NCI-H128 (cell line): Measurements from ENCODE around the gene UGT1A3.

Experiments used
- DNase-seq: peaks from one replicate; lab custom pipeline; 2025; ENCODE audit not compliant: unreplicated experiment; lab: John Stamatoyannopoulos, UW

The UGT1A3 gene

GRCh38 chr2:233756429-233757081, 27.7 kb downstream of the UGT1A3 start:
- DNase-seq, result no peak

GRCh38 chr2:233758141-233758540, 29.3 kb downstream of the UGT1A3 start:
- DNase-seq, result no peak

- DNase-seq, result no peak
Measured at GRCh38 chr2:233758849-233759248, 30.0 kb downstream of the UGT1A3 start.

- no peak for DNase-seq
Measured at GRCh38 chr2:233760043-233760442, 31.2 kb downstream of the UGT1A3 start, which contains the start of gene UGT1A1. Gene UGT1A1 (plus strand): TSS chr2:233760270. CDS start chr2:233760288, 18 bp downstream.

GRCh38 chr2:233761040-233761769, 32.4 kb downstream of the UGT1A3 start:
- no peak for DNase-seq

- DNase-seq, result no peak
Measured at GRCh38 chr2:233764264-233764663, 35.4 kb downstream of the UGT1A3 start.

GRCh38 chr2:233764761-233765160, 35.9 kb downstream of the UGT1A3 start:
- DNase-seq, result no peak

GRCh38 chr2:233766416-233766815, 37.6 kb downstream of the UGT1A3 start:
- no peak for DNase-seq

GRCh38 chr2:233768076-233768475, 39.2 kb downstream of the UGT1A3 start:
- no peak for DNase-seq

- DNase-seq, result no peak
Measured at GRCh38 chr2:233769260-233769659, 40.4 kb downstream of the UGT1A3 start.

GRCh38 chr2:233772153-233772552, 43.3 kb downstream of the UGT1A3 start:
- no peak for DNase-seq

GRCh38 chr2:233772583-233772982, 43.7 kb downstream of the UGT1A3 start:
- no peak for DNase-seq

- DNase-seq, result no peak
Measured at GRCh38 chr2:233773854-233774253, 45.0 kb downstream of the UGT1A3 start.

GRCh38 chr2:233775414-233775813, 46.6 kb downstream of the UGT1A3 start:
- no peak for DNase-seq

GRCh38 chr2:233778030-233778429, 49.2 kb downstream of the UGT1A3 start, which contains the start of gene MROH2A:
Gene MROH2A (plus strand): TSS chr2:233778330. CDS start chr2:233779359, 1,029 bp downstream.
- no peak for DNase-seq

- DNase-seq, result no peak
Measured at GRCh38 chr2:233779722-233780121, 50.9 kb downstream of the UGT1A3 start.

- DNase-seq, result no peak
Measured at GRCh38 chr2:233780771-233781170, 51.9 kb downstream of the UGT1A3 start.

- no peak for DNase-seq
Measured at GRCh38 chr2:233789554-233789953, 60.7 kb downstream of the UGT1A3 start.

- no peak for DNase-seq
Measured at GRCh38 chr2:233791151-233791882, 62.5 kb downstream of the UGT1A3 start.

- DNase-seq, result no peak
Measured at GRCh38 chr2:233791883-233792329, 63.1 kb downstream of the UGT1A3 start.

GRCh38 chr2:233792720-233793119, 63.9 kb downstream of the UGT1A3 start:
- no peak for DNase-seq
